ENCODE results near the gene CYTH1.

The CYTH1 gene

DNA sequence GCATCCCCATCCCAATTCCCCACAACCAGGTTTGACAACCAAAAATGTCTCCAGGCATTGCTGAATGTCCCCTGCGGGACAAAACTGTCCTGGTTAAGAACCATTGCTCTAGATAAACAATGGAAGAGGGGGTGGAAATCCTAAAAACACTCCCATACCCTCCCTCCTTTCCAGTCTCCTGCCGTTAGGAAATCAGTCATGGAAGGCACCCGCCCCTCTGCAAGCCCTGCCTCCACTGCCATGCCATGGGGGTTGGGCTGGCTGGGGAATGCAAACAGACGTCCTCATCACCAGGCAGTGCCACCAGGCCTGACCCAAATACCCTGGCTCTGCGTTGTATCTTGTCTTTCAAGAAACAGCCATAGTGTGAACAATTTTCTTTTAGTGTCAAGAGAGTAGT lies 57.5 kb downstream of the CYTH1 start:
- peaks cover 8% of the 10 kb centered on the region for H3K36me3 ChIP-seq (ENCODE audit: control insufficient read depth, insufficient read depth, low read length)

DNA sequence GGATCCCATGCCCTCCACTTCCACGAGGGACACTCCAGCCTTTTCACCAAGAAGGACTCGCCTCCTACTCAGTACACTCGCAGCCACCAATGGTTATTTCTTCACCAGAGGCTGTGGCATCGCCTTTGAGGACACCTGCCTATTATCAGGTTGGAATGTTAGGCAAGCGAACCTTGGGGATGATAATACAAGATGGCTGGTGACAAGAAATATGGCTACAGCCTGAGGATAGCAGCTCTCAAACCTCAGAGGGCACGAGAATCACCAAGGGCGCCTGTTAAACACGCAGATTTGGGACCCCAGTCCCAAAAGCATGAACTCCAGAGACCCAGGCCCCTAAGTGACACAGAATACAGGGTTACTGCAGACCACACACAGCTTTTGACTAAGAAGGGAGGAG lies 58.1 kb downstream of the CYTH1 start:
- H3K4me3 ChIP-seq (replicated peaks; ENCODE audit: low read depth, low read length), result peak overlapping the region; percentile 61
- no peak for DNase-seq (ENCODE audit: extremely low read depth, insufficient read length)

More for the DNA sequence above, 57.5 kb downstream of the CYTH1 start:
- TF ChIP-seq, protein P1, sequence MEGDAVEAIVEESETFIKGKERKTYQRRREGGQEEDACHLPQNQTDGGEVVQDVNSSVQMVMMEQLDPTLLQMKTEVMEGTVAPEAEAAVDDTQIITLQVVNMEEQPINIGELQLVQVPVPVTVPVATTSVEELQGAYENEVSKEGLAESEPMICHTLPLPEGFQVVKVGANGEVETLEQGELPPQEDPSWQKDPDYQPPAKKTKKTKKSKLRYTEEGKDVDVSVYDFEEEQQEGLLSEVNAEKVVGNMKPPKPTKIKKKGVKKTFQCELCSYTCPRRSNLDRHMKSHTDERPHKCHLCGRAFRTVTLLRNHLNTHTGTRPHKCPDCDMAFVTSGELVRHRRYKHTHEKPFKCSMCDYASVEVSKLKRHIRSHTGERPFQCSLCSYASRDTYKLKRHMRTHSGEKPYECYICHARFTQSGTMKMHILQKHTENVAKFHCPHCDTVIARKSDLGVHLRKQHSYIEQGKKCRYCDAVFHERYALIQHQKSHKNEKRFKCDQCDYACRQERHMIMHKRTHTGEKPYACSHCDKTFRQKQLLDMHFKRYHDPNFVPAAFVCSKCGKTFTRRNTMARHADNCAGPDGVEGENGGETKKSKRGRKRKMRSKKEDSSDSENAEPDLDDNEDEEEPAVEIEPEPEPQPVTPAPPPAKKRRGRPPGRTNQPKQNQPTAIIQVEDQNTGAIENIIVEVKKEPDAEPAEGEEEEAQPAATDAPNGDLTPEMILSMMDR (IDR thresholded peaks at IDR 0.05; ENCODE audit: insufficient read depth, low read length, poor library complexity, severe bottlenecking), result no peak
- peak overlapping the region; percentile 41 for H3K4me3 ChIP-seq (replicated peaks; ENCODE audit: low read depth, low read length)
- no peaks in the 10 kb centered on the region for H3K27me3 ChIP-seq (replicated peaks; ENCODE audit: control insufficient read depth, insufficient read depth, low read length)
- no peak for DNase-seq (ENCODE audit: extremely low read depth, insufficient read length)

DNA sequence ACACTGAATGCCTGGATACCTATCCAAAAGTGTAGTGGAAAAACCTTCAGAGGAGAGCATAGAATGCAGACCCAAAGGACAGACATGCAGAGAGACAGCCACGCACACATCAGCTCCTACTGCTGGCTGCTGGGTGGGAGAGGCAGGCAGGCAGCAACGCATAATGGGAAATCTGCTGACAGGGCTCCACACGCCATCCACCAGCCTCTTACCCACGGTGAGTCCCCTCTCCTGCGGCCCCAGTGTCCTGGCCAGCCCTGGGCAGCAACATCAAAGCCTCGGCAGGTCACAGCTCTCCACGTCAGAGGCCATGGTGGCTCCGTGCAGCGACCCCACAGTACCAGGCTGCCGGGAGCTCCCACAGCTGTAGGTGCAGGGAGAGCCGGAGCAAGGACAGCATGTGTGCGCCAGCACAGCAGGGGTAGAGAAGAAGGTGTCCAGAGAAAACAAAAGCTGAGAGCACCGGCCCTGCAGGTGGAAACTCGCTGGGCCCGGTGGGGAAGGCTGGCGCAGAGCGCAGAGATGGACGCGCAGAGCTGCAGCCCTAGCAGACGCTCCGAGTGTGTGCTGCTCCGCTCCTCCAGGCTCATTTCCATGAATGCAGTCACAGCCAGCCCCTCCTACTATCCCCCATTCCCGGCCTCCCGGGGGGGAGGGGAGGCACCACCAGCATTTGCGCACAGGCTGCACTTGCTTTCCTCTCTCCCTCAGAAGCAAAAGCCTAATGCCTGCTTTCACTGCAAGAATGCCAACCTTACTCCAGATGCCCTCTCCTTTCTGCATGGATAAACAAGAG lies 58.9 kb downstream of the CYTH1 start:
- no peak for DNase-seq (ENCODE audit: extremely low read depth, insufficient read length)
- H3K27me3 ChIP-seq (replicated peaks; ENCODE audit: control insufficient read depth, insufficient read depth, low read length), result no peaks in the 10 kb centered on the region
- TF ChIP-seq, protein P1 (IDR thresholded peaks at IDR 0.05; ENCODE audit: insufficient read depth, low read length, poor library complexity, severe bottlenecking), result no peak
- H3K36me3 ChIP-seq (ENCODE audit: control insufficient read depth, insufficient read depth, low read length), result peaks cover 8% of the 10 kb centered on the region
- peak overlapping the region; percentile 61 for H3K4me3 ChIP-seq (replicated peaks; ENCODE audit: low read depth, low read length)

More for the DNA sequence above, 58.1 kb downstream of the CYTH1 start:
- no peaks in the 10 kb centered on the region for H3K27me3 ChIP-seq (replicated peaks; ENCODE audit: control insufficient read depth, insufficient read depth, low read length)
- H3K36me3 ChIP-seq (ENCODE audit: control insufficient read depth, insufficient read depth, low read length), result peaks cover 8% of the 10 kb centered on the region
- TF ChIP-seq, protein P1 (IDR thresholded peaks at IDR 0.05; ENCODE audit: insufficient read depth, low read length, poor library complexity, severe bottlenecking), result no peak

DNA sequence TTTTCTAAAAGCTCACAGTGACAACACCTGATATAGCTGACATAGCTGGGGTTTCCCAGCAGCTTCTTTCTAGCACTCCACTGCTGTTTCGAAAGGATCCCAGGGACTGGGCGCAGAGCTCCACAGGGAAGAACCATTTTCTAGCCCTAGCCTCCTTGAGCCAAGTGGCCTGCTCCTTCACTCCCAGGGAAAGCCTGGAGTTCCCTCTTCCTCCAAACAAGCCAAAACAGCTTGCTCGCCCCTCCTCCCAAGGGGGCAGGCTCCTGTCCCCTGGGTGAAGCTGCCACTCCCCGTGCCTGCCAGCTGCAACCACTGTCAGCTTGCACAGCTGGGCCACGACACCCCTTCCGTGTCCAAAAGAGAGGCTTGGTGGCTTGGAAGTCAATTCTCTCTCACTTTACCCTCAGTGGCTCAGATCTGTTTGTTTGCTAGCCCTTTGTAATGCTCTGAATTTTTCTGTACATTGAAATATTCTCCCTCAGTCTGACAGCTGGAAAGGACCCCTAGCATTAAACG lies 59.8 kb downstream of the CYTH1 start:
- peak; percentile 68 for DNase-seq (ENCODE audit: extremely low read depth, insufficient read length)
- H3K36me3 ChIP-seq (ENCODE audit: control insufficient read depth, insufficient read depth, low read length), result peaks cover 4% of the 10 kb centered on the region
- H3K27me3 ChIP-seq (replicated peaks; ENCODE audit: control insufficient read depth, insufficient read depth, low read length), result no peaks in the 10 kb centered on the region
- TF ChIP-seq, protein P1 (IDR thresholded peaks at IDR 0.05; ENCODE audit: insufficient read depth, low read length, poor library complexity, severe bottlenecking), result no peak
- peak overlapping the region; percentile 61 for H3K4me3 ChIP-seq (replicated peaks; ENCODE audit: low read depth, low read length)

DNA sequence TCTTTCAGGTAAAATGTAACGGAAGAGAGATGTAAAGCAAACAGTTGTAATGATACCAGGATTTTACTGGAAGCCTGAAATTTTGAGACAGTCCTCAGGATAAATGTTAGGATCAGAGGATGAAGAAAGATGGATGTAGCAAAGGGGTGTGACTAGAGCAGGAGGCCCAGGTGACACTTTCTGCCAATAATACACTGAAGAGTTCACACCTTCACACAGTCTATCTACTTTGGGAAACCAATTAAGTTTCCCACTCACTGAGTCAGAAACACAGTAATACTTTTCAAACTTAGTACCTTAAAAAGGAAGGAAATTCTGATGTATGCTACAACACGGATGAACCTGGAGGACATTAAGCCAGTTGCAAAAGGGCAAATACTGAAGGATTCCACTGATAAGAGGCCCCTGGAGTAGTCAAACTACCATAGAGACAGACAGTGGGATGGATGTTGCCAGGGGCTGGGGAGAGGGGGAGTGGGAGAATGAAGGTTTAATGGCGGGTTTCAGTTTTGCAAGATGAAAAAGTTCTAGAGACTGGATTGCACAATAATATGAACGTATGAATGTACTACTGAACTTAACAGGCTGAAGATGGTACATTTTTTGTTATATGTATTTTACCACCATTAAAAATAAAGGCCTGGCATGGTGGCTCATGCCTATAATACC lies 62.3 kb downstream of the CYTH1 start:
- TF ChIP-seq, protein P1 (IDR thresholded peaks at IDR 0.05; ENCODE audit: insufficient read depth, low read length, poor library complexity, severe bottlenecking), result no peak
- no peak for DNase-seq (ENCODE audit: extremely low read depth, insufficient read length)
- Histone ChIP-seq H3K36me3 (ENCODE audit: control insufficient read depth, insufficient read depth, low read length) (peaks cover 4% of the 10 kb centered on the region), H3K27me3 (replicated peaks; ENCODE audit: control insufficient read depth, insufficient read depth, low read length) (no peaks in the 10 kb centered on the region), H3K4me3 (replicated peaks; ENCODE audit: low read depth, low read length) (peak overlapping the region; percentile 17; the same call in 1 of the 2 replicates)
